Occipital lobe (tissue), 2 donors: ENCODE results near the gene MGAT3. TPM values are rescaled to one million over a fixed set of nuclear protein-coding genes. Genes with fewer than 3 reads are reported as not detected.

Experiments used
- DNase-seq: peaks from one replicate; lab custom pipeline; 2025; lab: John Stamatoyannopoulos, UW
- total RNA-seq: library from RNA; depleted of rRNA; stranded (reverse); fragments of >200 nt; gene quantifications from one replicate; pipeline ENCODE4 v1.2.3, GENCODE V29; 2014

MGAT3 gene
- total RNA-seq, 1 donor from 2014 or later, result 24.8 TPM

GRCh38 chr22:39449708-39450107 is 7.1 kb upstream of the MGAT3 start:
- DNase-seq, result no peak

- no peak for DNase-seq
Measured at GRCh38 chr22:39450258-39450955, 6.4 kb upstream of the MGAT3 start.

- no peak for DNase-seq
Measured at GRCh38 chr22:39452740-39453040, 4.1 kb upstream of the MGAT3 start.

GRCh38 chr22:39453765-39454378 is 2.9 kb upstream of the MGAT3 start:
- no peak for DNase-seq

GRCh38 chr22:39454385-39454871 is 2.4 kb upstream of the MGAT3 start:
- no peak for DNase-seq

- DNase-seq, result no peak
Measured at GRCh38 chr22:39457198-39457555, 365 bp downstream of the MGAT3 start.

GRCh38 chr22:39457556-39458443 is 988 bp downstream of the MGAT3 start:
- peak; percentile 51 for DNase-seq

- DNase-seq, result no peak
Measured at GRCh38 chr22:39458444-39459083, 1.8 kb downstream of the MGAT3 start.

- no peak for DNase-seq
Measured at GRCh38 chr22:39459681-39460080, 2.9 kb downstream of the MGAT3 start.

GRCh38 chr22:39462443-39463221 is 5.8 kb downstream of the MGAT3 start:
- DNase-seq, result no peak

- no peak for DNase-seq
Measured at GRCh38 chr22:39463277-39463676, 6.5 kb downstream of the MGAT3 start.

GRCh38 chr22:39463931-39464390 is 7.1 kb downstream of the MGAT3 start:
- peak; percentile 83 for DNase-seq

- no peak for DNase-seq
Measured at GRCh38 chr22:39466228-39467006, 9.6 kb downstream of the MGAT3 start.

- DNase-seq, result no peak
Measured at GRCh38 chr22:39467390-39467895, 10.6 kb downstream of the MGAT3 start.

GRCh38 chr22:39468487-39469325 is 11.9 kb downstream of the MGAT3 start:
- DNase-seq, result no peak

GRCh38 chr22:39469326-39469680 is 12.5 kb downstream of the MGAT3 start:
- no peak for DNase-seq

GRCh38 chr22:39469681-39470450 is 13.1 kb downstream of the MGAT3 start:
- peak; percentile 62 for DNase-seq
